ENCODE measurements around the gene RSU1. TPM values are rescaled to one million over a fixed set of nuclear protein-coding genes. Genes with fewer than 3 reads are reported as not detected.

Gene RSU1
- total RNA-seq, 1 donor from 2014 or later = 29.0 TPM

DNA sequence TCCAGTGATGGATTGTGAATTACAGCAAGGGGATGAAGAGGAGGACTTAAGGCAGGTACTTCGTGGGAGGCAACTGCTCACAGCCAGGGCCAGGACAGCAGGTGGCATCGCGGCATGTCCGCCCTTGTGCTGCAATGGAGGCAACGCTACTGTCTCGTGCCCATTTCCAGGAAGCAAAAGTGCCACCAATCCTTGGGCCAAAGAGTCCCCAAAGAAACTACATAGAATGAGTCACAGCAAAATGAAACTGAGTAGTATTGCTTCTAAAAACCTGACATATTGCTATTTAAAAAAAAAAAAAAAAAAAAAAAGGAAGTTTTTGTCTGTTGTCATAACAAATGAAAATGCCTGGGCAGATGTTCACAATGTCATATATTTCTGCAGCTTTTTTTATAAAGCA lies 46.6 kb downstream of the RSU1 start:
- no peaks in the 10 kb centered on the region for H3K36me3 Mint-ChIP-seq (ENCODE audit: insufficient read depth)
- H3K27ac Mint-ChIP-seq = no peak overlapping the region
- no peak overlapping the region for H3K4me3 Mint-ChIP-seq (ENCODE audit: low read depth)
- no peaks in the 10 kb centered on the region for H3K9me3 Mint-ChIP-seq (ENCODE audit: low read depth)
- H3K4me1 Mint-ChIP-seq (ENCODE audit: low read depth) = peaks cover 15% of the 10 kb centered on the region
- TF ChIP-seq, protein P1, sequence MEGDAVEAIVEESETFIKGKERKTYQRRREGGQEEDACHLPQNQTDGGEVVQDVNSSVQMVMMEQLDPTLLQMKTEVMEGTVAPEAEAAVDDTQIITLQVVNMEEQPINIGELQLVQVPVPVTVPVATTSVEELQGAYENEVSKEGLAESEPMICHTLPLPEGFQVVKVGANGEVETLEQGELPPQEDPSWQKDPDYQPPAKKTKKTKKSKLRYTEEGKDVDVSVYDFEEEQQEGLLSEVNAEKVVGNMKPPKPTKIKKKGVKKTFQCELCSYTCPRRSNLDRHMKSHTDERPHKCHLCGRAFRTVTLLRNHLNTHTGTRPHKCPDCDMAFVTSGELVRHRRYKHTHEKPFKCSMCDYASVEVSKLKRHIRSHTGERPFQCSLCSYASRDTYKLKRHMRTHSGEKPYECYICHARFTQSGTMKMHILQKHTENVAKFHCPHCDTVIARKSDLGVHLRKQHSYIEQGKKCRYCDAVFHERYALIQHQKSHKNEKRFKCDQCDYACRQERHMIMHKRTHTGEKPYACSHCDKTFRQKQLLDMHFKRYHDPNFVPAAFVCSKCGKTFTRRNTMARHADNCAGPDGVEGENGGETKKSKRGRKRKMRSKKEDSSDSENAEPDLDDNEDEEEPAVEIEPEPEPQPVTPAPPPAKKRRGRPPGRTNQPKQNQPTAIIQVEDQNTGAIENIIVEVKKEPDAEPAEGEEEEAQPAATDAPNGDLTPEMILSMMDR (IDR thresholded peaks at IDR 0.05; ENCODE audit: unreplicated experiment) = no peak
- no peaks in the 10 kb centered on the region for H3K27me3 Mint-ChIP-seq
- DNase-seq (ENCODE audit: low spot score, unreplicated experiment) = no peak

DNA sequence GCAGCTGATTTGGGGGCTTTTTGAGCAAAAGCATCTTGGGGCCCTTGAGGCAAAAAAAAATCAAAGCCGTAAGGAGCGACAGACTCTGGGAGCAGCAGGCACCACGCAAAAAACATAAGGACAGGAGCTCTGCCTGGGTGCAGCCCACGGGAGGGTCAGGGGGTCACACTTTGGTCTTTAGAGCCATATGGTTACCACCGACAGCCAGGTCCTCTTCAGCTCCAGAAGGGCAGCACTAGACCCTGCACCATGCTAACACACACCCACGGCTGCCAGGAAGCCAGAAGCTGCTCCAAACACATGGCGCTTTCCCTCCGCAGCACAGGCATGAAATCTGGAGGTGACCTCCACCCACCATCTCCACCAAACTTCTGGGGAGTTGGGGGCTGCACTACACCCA lies 47.1 kb downstream of the RSU1 start:
- TF ChIP-seq, protein P1 (IDR thresholded peaks at IDR 0.05; ENCODE audit: unreplicated experiment) = no peak
- Mint-ChIP-seq H3K27ac (no peak overlapping the region), H3K9me3 (ENCODE audit: low read depth) (no peaks in the 10 kb centered on the region), H3K27me3 (no peaks in the 10 kb centered on the region), H3K4me1 (ENCODE audit: low read depth) (peaks cover 20% of the 10 kb centered on the region), H3K4me3 (ENCODE audit: low read depth) (no peak overlapping the region), H3K36me3 (ENCODE audit: insufficient read depth) (no peaks in the 10 kb centered on the region)
- DNase-seq (ENCODE audit: low spot score, unreplicated experiment) = no peak

DNA sequence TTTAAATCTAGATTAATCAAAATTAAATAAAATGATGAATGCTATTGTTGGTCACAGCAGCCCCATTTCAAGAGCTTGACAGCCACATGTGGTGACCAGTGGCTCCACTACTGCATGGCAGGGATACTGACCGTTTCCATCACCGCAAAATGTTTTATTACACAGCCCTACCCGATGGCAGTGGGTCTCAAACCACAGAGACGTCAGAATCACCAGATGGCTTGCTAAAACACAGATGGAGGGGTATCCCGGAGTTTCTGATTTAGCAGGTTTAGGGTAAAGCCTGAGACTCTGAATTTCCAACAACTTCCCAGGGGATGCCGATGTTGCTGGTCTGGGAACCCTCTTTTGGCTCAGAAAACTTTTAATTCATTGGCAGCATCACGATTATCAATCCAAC lies 47.9 kb downstream of the RSU1 start:
- H3K36me3 Mint-ChIP-seq (ENCODE audit: insufficient read depth) = peaks cover under 1% of the 10 kb centered on the region
- DNase-seq (ENCODE audit: low spot score, unreplicated experiment) = no peak
- H3K4me1 Mint-ChIP-seq (ENCODE audit: low read depth) = peaks cover 20% of the 10 kb centered on the region
- no peak overlapping the region for H3K27ac Mint-ChIP-seq
- TF ChIP-seq, protein P1 (IDR thresholded peaks at IDR 0.05; ENCODE audit: unreplicated experiment) = no peak
- H3K4me3 Mint-ChIP-seq (ENCODE audit: low read depth) = no peak overlapping the region
- no peaks in the 10 kb centered on the region for H3K27me3 Mint-ChIP-seq
- no peaks in the 10 kb centered on the region for H3K9me3 Mint-ChIP-seq (ENCODE audit: low read depth)

DNA sequence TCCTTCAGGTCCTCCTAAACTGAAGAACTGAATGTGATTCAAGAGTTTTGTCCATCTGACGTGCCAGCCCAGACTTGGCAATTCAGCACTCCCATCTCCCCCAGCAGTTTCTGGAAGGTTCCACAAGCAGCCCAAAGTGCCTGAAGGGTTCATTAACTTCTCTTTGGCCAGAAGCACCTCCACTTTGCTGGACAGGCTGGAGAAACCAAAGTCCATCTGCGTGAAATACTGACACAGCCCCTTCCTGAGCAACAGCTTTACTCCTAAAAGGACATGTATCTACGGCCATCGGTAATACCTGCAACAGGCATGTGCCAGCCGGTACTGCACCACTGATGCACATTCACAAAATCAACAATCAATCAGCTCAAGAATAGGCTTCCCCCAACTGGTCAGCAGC lies 48.5 kb downstream of the RSU1 start:
- TF ChIP-seq, protein P1 (IDR thresholded peaks at IDR 0.05; ENCODE audit: unreplicated experiment) = no peak
- H3K4me1 Mint-ChIP-seq (ENCODE audit: low read depth) = peaks cover 20% of the 10 kb centered on the region
- no peak overlapping the region for H3K27ac Mint-ChIP-seq
- no peaks in the 10 kb centered on the region for H3K9me3 Mint-ChIP-seq (ENCODE audit: low read depth)
- no peak overlapping the region for H3K4me3 Mint-ChIP-seq (ENCODE audit: low read depth)
- peaks cover 2% of the 10 kb centered on the region for H3K36me3 Mint-ChIP-seq (ENCODE audit: insufficient read depth)
- DNase-seq (ENCODE audit: low spot score, unreplicated experiment) = no peak
- no peaks in the 10 kb centered on the region for H3K27me3 Mint-ChIP-seq

DNA sequence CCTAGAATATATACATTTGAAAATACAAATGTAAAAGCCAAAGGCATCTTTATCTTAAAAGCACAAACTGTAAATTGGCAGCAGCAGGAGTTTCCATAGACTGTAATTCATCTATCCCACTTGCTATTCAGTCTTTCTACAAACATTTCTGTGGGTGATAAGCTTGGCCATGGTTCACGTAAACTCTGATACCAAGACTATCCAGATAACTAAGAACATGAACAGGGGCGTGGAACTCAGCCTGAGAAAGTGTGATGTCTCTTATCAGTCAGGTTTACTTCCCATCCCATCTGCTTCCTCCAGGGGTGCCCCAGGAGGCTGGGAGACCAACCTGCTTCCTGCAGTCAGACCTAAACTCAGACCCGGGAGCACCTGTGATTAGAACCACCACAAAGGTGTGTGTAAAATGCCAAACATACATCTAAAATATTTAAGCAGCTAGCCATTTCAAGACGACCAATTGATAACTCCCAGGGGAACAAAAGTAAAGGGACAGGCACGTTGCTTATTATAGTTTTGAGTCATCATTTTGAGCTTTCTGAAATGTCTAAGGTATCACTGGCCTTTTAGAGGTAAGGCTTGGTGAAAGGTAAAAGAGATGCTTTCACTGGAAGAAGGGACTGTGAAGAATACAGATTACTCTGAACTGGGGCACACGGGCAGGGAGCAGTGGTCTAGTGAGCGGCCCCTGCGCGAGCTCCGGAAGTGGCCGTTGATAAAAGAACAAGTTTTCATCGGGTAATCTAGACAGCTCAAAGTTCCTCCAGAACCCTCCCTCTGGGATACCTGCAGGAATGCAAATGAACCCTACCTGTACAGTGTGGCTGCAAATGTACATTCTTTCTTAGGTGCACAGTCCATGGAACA lies 51.5 kb downstream of the RSU1 start:
- Mint-ChIP-seq H3K4me3 (ENCODE audit: low read depth) (no peak overlapping the region), H3K4me1 (ENCODE audit: low read depth) (peaks cover 9% of the 10 kb centered on the region), H3K27ac (no peak overlapping the region), H3K36me3 (ENCODE audit: insufficient read depth) (peaks cover 7% of the 10 kb centered on the region), H3K9me3 (ENCODE audit: low read depth) (no peaks in the 10 kb centered on the region), H3K27me3 (no peaks in the 10 kb centered on the region)
- TF ChIP-seq, protein P1 (IDR thresholded peaks at IDR 0.05; ENCODE audit: unreplicated experiment) = no peak
- no peak for DNase-seq (ENCODE audit: low spot score, unreplicated experiment)

All from progenitor cell of endocrine pancreas (in vitro differentiated cells).